SK-N-SH treated with all-trans-retinoic acid at 6 μM for 48 hours (cell line): ENCODE data around the gene LHFPL2.

ENCODE experiments used
- ATAC-seq: fragments of 200-7000 bp; cut with Tn5 transposase; 3 replicates; pipeline ENCODE4 v1.9.1; 2020; ENCODE audit warnings: mild to moderate bottlenecking, moderate library complexity
- ARNTL ChIP-seq: fragments of 450-650 bp; formaldehyde crosslinking; IDR thresholded peaks from 2 replicates; pipeline ENCODE4 v1.5.0; 2020; ENCODE audit warnings: low read depth, mild to moderate bottlenecking, moderate library complexity, borderline replicate concordance
- BACH2 ChIP-seq: fragments of 250-450 bp; sonication (Bioruptor Pico); IDR thresholded peaks from 2 replicates; pipeline ENCODE4 v1.9.0; 2021; ENCODE audit warnings: mild to moderate bottlenecking, borderline replicate concordance
- CREB5 ChIP-seq: fragments of 250-450 bp; sonication (Bioruptor Pico); IDR thresholded peaks from 2 replicates; pipeline ENCODE4 v1.5.1; 2020; ENCODE audit warnings: low read depth, mild to moderate bottlenecking, moderate library complexity
- CSDC2 ChIP-seq: fragments of 250-450 bp; sonication (Bioruptor Pico); IDR thresholded peaks from 2 replicates; pipeline ENCODE4 v1.5.0; 2020; ENCODE audit warnings: mild to moderate bottlenecking, moderate library complexity
- ESRRG ChIP-seq: fragments of 250-450 bp; sonication (Bioruptor Pico); IDR thresholded peaks from 2 replicates; pipeline ENCODE4 v1.6.1; 2021; ENCODE audit warnings: mild to moderate bottlenecking
- ISL1 ChIP-seq: fragments of 250-450 bp; sonication (Bioruptor Pico); IDR thresholded peaks from 2 replicates; pipeline ENCODE4 v2.1.2; 2022; ENCODE audit warnings: mild to moderate bottlenecking, moderate library complexity
- POU6F1 ChIP-seq: fragments of 250-450 bp; sonication (Bioruptor Pico); IDR thresholded peaks from 2 replicates; pipeline ENCODE4 v1.8.0; 2021; ENCODE audit warnings: low read depth, mild to moderate bottlenecking, moderate library complexity, borderline replicate concordance
- RARB ChIP-seq: fragments of 250-450 bp; sonication (Bioruptor Pico); IDR thresholded peaks from 2 replicates; pipeline ENCODE4 v1.8.0; 2021; ENCODE audit warnings: mild to moderate bottlenecking, moderate library complexity
- SNAI2 ChIP-seq: fragments of 250-450 bp; sonication (Bioruptor Pico); IDR thresholded peaks from 2 replicates; pipeline ENCODE4 v1.5.0; 2020; ENCODE audit warnings: mild to moderate bottlenecking, moderate library complexity
- TCF4 ChIP-seq: fragments of 250-450 bp; sonication (Bioruptor Pico); IDR thresholded peaks from 2 replicates; pipeline ENCODE4 v1.8.0; 2021; ENCODE audit warnings: mild to moderate bottlenecking, moderate library complexity, borderline replicate concordance
- TOX ChIP-seq: fragments of 250-450 bp; sonication (Bioruptor Pico); IDR thresholded peaks from 2 replicates; pipeline ENCODE4 v1.8.0; 2021; ENCODE audit warnings: mild to moderate bottlenecking, moderate library complexity, borderline replicate concordance
- ZC3H10 ChIP-seq: fragments of 250-450 bp; sonication (Bioruptor Pico); IDR thresholded peaks from 2 replicates; pipeline ENCODE4 v1.5.1; 2021; ENCODE audit warnings: mild to moderate bottlenecking, moderate library complexity
- ZFP30 ChIP-seq: fragments of 450-650 bp; formaldehyde crosslinking; IDR thresholded peaks from 2 replicates; pipeline ENCODE4 v1.5.0; 2022; ENCODE audit warnings: mild to moderate bottlenecking, moderate library complexity
- ZNF565 ChIP-seq: fragments of 450-650 bp; formaldehyde crosslinking; conservative IDR thresholded peaks from 2 replicates; pipeline ENCODE4 v1.5.0; 2020; ENCODE audit warnings: low read depth, mild to moderate bottlenecking, moderate library complexity
- ZNF70 ChIP-seq: fragments of 450-650 bp; formaldehyde crosslinking; IDR thresholded peaks from 2 replicates; pipeline ENCODE4 v1.5.0; 2020; ENCODE audit warnings: mild to moderate bottlenecking, moderate library complexity
- ZNF8 ChIP-seq: fragments of 450-650 bp; formaldehyde crosslinking; IDR thresholded peaks from 2 replicates; pipeline ENCODE4 v1.5.0; 2020; ENCODE audit warnings: mild to moderate bottlenecking, moderate library complexity
- TF ChIP-seq, protein P1 (sequence below): fragments of 250-450 bp; sonication (Bioruptor Pico); IDR thresholded peaks from 2 replicates; pipeline ENCODE4 v1.5.1; 2021; ENCODE audit warnings: mild to moderate bottlenecking, moderate library complexity
- TF ChIP-seq, protein P2 (sequence below): fragments of 250-450 bp; sonication (Bioruptor Pico); IDR thresholded peaks from 2 replicates; pipeline ENCODE4 v1.8.0; 2020; ENCODE audit warnings: mild to moderate bottlenecking, moderate library complexity, borderline replicate concordance

The LHFPL2 gene

GRCh38 chr5:78552729-78553342, 95.7 kb downstream of the LHFPL2 start:
- ATAC-seq: no peak
- TF ChIP-seq POU6F1 (no peak), CREB5 (CRISPR knock-in tag) (no peak), ISL1 (CRISPR knock-in tag) (no peak), TCF4 (CRISPR knock-in tag) (no peak), RARB (CRISPR knock-in tag) (no peak), ZNF8 (no peak), ZNF70 (CRISPR knock-in tag) (no peak), CSDC2 (CRISPR knock-in tag) (no peak), TOX (CRISPR knock-in tag) (no peak), ESRRG (CRISPR knock-in tag) (no peak)
- TF ChIP-seq, protein P1, sequence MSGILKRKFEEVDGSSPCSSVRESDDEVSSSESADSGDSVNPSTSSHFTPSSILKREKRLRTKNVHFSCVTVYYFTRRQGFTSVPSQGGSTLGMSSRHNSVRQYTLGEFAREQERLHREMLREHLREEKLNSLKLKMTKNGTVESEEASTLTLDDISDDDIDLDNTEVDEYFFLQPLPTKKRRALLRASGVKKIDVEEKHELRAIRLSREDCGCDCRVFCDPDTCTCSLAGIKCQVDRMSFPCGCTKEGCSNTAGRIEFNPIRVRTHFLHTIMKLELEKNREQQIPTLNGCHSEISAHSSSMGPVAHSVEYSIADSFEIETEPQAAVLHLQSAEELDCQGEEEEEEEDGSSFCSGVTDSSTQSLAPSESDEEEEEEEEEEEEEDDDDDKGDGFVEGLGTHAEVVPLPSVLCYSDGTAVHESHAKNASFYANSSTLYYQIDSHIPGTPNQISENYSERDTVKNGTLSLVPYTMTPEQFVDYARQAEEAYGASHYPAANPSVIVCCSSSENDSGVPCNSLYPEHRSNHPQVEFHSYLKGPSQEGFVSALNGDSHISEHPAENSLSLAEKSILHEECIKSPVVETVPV (CRISPR knock-in tag): no peak

DNA sequence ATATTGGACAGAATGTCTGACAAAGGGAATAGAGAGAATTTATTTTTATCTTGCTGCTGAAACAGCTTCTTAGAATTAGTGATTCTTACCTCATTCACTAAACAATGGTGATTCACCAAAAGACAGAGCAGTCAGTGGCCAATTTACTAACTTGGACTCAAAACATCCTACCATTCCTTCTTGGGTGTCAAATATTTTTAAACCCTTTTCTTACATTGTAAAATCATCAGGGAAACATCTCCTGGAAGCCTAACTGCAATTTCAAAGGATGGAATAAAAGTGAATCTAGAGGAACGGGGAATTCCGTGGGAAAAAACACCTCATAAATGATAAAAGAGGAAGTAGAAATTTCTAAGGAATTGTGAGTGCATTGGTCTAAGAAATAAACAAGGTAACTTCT, 97.7 kb downstream of the LHFPL2 start:
- ATAC-seq: no peak
- TF ChIP-seq, protein P1 (CRISPR knock-in tag): no peak
- no peak for TF ChIP-seq SNAI2 (CRISPR knock-in tag)
- no peak for TF ChIP-seq BACH2 (CRISPR knock-in tag)
- no peak for TF ChIP-seq ZC3H10 (CRISPR knock-in tag)
- TF ChIP-seq ZNF70 (CRISPR knock-in tag): no peak
- no peak for TF ChIP-seq ZFP30 (CRISPR knock-in tag)
- no peak for TF ChIP-seq ZNF565 (CRISPR knock-in tag)
- TF ChIP-seq TOX (CRISPR knock-in tag): no peak
- TF ChIP-seq, protein P2, sequence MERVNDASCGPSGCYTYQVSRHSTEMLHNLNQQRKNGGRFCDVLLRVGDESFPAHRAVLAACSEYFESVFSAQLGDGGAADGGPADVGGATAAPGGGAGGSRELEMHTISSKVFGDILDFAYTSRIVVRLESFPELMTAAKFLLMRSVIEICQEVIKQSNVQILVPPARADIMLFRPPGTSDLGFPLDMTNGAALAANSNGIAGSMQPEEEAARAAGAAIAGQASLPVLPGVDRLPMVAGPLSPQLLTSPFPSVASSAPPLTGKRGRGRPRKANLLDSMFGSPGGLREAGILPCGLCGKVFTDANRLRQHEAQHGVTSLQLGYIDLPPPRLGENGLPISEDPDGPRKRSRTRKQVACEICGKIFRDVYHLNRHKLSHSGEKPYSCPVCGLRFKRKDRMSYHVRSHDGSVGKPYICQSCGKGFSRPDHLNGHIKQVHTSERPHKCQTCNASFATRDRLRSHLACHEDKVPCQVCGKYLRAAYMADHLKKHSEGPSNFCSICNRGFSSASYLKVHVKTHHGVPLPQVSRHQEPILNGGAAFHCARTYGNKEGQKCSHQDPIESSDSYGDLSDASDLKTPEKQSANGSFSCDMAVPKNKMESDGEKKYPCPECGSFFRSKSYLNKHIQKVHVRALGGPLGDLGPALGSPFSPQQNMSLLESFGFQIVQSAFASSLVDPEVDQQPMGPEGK (CRISPR knock-in tag): no peak
- no peak for TF ChIP-seq CREB5 (CRISPR knock-in tag)
- TF ChIP-seq TCF4 (CRISPR knock-in tag): no peak
- TF ChIP-seq POU6F1: no peak
- TF ChIP-seq ISL1 (CRISPR knock-in tag): no peak
- no peak for TF ChIP-seq ARNTL (CRISPR knock-in tag)
- TF ChIP-seq ESRRG (CRISPR knock-in tag): no peak
